GM12892 (cell line): Measurements from ENCODE around the gene EMC1.
"Not testable (repeated sequence)": the region's sequence is repeated elsewhere in the genome, so short reads cannot be mapped to it uniquely, and the experiment has no call there.

Source experiments
- DNase-seq: peaks from one replicate; pipeline ENCODE4 v3.0.0; 2011; ENCODE audit not compliant: insufficient read length
- FAIRE-seq: peaks from 2 replicates; lab custom pipeline; 2011; peaks lifted over from hg19 to GRCh38; lab: Jason Lieb, UNC
- POLR2A ChIP-seq: IDR thresholded peaks from 2 replicates; pipeline ENCODE4 v1.6.1; 2011; ENCODE audit warnings: low read depth, low read length, control low read depth
- POLR2AphosphoS5 ChIP-seq: IDR thresholded peaks from 2 replicates; pipeline ENCODE4 v1.6.1; 2011; ENCODE audit warnings: low read depth, low read length, control low read depth
- TAF1 ChIP-seq: IDR thresholded peaks from 2 replicates; pipeline ENCODE4 v1.6.1; 2011; ENCODE audit warnings: low read depth, mild to moderate bottlenecking, control low read depth, low read length, borderline replicate concordance

EMC1 gene

DNA sequence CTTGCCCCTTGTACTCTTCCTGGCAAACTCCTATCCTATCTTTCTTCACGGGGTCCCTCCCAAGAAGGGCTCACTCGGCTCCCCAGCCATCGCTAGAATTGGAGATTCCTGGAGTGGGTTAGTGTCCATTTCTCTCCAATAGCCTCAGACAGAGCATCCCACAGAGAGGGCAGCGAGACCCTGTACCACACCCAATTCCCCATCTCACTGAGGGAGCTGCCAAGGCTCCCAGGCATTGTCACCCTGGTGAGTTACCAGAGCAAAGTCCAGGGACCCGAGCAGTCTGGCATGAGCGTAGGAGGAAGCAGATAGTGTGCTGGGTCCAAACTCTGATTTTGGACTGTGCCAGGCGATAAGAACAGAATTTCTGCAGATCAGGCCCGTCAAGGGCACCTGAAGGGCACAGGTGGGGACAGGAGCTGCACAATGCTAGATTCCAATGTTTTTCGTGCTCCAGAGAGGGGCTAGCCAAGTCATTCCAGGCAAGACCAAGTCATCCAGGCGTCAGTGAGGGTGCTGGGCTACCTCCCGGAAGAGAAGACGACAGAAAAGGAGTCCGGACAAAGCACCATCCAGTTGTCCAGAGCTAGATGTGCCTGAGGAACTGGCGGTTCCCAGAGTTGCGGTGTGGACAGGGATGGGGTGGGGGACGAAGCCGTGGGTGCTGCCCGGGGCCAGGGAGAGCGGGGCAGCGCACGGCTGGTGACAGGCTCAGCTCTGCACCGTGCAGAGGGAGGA, 22.0 kb upstream of the EMC1 start:
- no peak for DNase-seq
- no peak for TF ChIP-seq TAF1
- no peak for TF ChIP-seq POLR2AphosphoS5
- no peak for TF ChIP-seq POLR2A
- FAIRE-seq, result no peak

DNA sequence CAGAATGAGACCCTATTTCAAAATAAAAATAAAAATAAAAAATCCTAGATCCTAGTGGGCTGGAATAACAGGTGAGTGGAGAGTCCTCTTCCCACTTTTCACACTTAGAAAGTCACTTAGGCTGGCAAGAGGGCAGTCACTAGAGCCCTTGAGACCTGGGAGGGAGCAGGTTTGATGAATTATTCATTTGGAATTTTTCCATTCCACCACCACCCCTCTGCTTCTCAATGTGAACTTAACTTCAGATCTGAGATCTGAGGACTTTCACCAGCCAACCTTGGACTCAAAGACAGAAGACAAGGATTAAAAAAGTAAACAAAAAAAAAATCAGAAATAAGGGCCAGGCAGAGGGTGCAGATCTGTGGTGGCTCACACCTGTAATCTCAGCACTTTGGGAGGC, 20.7 kb upstream of the EMC1 start:
- FAIRE-seq, result no peak
- no peak for TF ChIP-seq TAF1
- no peak for TF ChIP-seq POLR2A
- no peak for TF ChIP-seq POLR2AphosphoS5
- no peak for DNase-seq

DNA sequence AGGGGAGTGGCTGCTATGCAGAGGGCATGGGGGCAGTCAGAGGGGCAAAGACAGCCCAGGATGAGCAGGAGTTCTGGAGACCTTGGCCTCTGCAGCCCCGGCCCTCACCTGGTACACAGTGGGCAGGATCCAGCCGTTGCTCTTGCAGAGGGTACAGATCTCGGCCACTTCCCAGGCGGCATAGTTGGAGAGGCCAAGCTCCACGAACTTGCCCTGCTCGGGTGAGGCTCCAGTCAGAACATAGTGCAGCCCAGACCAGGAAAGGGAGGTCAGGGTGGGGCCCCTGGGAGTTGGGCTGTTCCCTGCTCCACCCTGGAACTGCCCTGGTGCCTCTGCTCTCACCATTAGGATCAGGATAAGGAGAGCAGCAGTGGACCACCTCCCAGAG, 19.0 kb upstream of the EMC1 start:
- FAIRE-seq, DNase-seq: not testable (repeated sequence)

DNA sequence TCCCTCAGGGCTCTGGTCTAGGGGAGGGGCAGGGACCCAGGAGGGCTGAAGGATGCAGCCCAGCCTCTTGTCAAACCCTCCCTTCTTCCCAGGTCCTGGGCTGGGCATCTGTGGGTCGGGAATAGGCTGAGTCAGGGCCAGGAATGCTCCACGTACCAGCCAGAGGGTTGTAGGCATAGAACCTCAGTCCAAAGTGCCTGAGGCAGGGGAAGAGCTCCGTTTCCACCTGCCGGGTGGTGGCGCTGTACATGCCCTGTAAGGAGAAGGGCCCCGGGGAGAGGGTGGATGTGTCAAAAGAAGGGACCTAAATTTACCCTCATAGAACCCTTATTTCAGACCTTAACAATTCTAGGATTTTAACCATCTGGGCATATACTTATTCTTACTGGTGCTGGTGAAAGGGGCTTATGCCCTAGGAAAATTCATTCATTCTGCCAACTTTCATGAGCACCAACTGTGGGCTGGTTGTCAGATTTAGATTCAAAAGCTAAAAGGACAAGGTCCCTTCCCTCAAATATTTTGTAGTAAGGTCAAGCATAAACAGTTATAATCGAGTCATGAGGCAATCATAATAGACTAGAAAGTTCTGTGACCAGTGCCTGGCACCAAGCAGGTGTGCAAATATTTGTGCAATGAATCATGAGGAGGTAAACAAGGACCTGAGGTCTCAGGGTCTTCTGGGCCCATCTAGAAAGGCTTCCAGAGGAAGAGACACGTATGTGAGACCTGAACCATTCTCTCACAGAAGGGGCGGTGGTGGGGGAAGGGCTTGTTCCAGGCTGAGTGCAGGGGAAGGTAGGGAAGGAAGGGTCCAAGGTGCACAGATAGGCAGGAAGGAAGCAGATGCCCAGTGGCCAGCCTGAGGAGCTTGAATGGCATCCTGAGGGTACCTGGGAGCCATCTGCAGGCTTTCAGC, 18.4 kb upstream of the EMC1 start:
- DNase-seq, result not testable (repeated sequence)
- FAIRE-seq, result peak; percentile 30

DNA sequence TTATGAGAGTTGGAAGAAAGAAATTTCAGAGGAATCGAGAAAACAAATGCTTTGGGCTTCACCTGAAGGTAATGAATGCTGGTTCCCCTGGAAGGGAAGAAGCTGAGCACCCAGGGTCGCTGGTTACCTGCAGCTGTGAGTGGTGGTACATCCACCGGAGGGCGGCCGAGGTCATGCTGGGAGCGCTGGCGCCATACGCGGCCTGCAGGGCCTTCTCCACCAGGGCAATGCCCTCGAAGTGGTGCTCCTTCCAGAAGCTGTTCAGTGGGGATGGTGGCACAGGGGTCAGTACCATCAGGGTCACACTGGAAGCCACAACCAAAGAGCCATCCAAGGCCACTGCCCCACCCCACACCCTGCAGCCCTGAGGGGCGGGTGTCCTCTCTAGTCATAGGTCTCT, 17.1 kb upstream of the EMC1 start:
- FAIRE-seq, result no peak
- DNase-seq, result no peak
- TF ChIP-seq POLR2A (no peak), TAF1 (no peak), POLR2AphosphoS5 (no peak)

DNA sequence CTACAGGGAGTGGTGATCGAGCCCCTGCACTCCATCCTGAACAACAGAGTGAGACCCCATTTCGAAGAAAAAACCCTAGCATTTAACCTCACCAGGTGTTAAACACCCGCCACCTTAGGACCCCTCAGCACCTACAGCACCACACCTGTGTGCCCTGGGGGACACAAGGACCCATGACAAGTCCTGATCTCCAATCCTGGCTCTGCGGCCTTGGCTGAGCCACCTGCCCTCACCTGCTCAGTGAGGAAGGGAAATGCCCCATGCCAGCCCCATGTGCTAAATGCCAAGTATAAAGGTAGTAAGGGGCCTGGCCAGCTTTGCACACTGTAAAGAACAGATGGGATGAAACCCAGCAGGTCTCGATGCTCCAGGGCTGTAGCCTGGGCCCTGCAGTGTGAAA, 11.4 kb upstream of the EMC1 start:
- TF ChIP-seq POLR2A (no peak), TAF1 (no peak), POLR2AphosphoS5 (no peak)
- no peak for FAIRE-seq
- no peak for DNase-seq

DNA sequence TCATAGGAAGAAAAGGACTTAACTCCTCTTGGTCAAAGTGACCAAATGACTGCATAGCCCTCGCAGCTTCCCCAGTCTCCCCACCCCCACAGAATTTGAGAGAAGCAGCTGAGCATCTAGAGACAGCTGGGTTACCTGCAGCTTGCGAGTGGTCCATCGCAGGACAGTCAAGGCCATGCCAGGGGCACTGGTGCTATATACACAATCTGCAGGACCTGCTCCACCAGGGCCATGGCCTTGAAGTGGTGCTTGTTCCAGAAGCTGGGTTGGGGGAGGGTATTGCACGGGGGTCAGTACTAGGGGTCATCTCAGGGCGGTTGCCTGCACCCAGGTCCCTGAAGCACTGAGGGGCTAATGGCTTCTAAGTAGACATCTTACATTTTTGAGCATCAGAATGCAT, 10.7 kb upstream of the EMC1 start:
- TF ChIP-seq POLR2A, result peak; percentile 44; the same call in 1 of the 2 replicates
- TF ChIP-seq POLR2AphosphoS5, result 0 out of 2 replicates have a peak, but pooled peaks have one; percentile 47
- no peak for TF ChIP-seq TAF1
- FAIRE-seq (no peak), DNase-seq (no peak)

DNA sequence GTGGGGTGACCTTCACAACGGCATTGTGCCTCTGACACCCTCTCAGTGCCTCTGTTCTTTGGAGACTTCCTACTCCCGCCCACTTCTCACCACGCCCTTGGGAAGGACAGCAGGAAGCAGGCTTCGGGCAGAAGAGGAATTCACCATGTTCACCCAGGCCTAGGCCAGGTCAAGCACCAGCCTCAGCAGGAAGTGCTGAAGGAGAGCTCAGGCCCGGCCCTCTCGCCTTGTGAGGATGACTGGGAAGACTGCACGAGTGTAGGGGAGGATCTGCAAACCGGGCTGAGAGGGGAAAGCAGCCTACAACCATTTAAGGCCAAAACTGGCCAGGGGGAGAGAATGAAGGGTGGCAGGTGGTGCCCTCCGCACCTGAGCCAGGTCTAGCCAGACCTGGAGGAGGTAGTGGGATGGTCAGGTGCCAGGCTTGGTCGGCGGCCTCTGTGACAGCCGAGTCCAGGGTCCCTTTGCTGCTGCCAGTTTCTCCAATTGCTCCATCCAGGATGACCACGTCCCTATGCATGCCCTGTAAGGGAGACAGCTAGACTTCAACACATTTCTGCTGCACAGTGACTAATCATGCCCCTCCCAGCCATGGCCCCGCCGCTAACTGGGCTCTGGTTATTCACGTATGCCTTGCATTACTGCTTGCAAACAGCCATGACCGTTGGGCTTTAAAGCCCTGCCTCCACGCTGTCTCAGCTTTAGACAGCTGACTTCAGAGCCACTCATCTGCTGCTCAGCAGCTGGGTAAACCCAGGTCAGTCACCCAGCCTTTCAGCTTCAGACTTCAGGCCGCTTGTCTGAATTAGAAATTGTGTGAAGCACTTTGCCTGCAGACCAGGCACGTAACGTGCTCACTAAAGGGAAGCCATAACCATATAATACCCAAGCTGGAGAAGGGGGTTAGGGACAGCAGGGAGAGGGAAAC, 9.2 kb upstream of the EMC1 start:
- TF ChIP-seq TAF1 (no peak), POLR2A (no peak; the same call in 1 of the 2 replicates), POLR2AphosphoS5 (peak; percentile 73)
- peak; percentile 24 for FAIRE-seq

DNA sequence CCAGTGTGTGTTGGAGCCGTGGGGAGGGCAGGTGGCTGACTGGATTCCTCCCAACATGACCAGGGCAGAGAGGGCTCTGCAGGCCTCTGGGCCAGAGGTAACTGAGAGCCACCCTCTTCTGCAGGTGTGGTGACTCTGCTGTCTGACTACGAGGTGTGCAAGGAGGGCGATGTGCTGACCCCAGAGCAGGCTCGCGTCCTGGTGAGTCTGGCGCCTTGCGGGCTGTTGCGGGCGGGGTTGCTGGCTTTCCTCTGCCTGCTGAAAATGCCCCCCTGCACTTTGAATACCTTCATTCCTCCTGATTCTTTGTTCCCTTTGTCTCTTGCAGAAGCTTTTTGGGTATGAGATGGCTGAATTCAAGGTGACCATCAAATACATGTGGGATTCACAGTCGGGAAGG, 7.0 kb upstream of the EMC1 start:
- TF ChIP-seq POLR2AphosphoS5 (no peak; the same call in 1 of the 2 replicates), POLR2A (no peak), TAF1 (no peak)
- DNase-seq, result no peak
- FAIRE-seq, result no peak

More for the DNA sequence above, 9.2 kb upstream of the EMC1 start:
- no peak for DNase-seq

DNA sequence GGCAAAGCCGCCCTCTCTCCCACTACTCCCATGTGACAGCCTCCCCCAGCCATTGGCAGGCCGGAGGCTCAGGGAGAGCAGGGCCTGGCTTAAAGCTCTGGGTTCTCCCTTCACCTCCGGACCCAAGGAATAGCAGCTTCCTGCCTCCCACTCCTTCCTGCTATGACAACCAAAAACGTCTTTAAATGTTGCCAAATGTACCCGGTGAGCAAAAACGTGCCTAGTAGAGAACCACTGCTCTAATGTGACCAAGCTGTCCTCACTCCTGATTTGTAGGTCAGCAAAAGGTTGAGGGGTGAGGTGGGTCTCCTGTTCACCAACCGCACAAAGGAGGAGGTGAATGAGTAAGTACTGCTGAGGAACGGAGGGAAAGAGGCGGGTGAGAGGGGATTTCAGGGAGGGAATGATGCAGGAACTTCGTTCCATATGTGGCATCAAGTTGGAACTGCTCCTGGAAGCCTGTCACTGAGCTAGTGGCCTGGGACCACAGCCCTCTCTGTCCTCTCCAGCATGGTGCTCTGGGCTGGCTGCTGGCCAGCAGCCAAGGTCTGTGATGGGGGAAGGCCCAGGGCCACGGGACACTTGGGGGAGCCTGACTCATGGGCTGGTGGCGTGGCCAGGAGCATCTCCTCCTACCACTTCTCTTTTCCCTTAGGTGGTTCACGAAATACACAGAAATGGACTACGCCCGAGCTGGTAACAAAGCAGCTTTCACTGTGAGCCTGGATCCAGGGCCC, 6.0 kb upstream of the EMC1 start:
- FAIRE-seq (no peak), DNase-seq (no peak)
- TF ChIP-seq TAF1 (no peak), POLR2AphosphoS5 (no peak; the same call in 1 of the 2 replicates), POLR2A (no peak)

DNA sequence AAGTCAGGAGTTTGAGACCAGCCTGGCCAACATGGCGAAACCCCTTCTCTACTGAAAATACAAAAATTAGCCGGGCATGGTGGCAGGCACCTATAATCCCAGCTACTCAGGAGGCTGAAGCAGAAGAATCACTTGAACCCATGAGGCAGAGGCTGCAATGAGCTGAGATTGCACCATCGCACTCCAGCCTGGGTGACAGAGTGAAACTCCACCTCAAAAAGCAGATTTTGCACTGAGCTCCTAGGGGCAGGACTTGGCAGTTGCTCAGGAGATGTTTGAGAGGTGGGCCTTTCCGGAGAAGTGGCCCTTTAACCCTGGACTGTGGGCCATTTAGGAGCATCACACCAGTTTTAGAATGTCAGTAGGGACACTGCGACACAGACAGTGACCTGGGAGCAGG, 5.0 kb upstream of the EMC1 start:
- not testable (repeated sequence) for FAIRE-seq, DNase-seq
